GM21528 (cell line): Measurements from ENCODE around the gene GSTM2.

ENCODE experiments used
- ATAC-seq: cut with Tn5 transposase; IDR thresholded peaks from one replicate; pipeline ENCODE4 v1.9.1; 2021; ENCODE audit warnings: mild to moderate bottlenecking, moderate library complexity; ENCODE audit not compliant: unreplicated experiment, low FRiP score

The GSTM2 gene

GRCh38 chr1:109712321-109712864, 44.5 kb downstream of the GSTM2 start:
- no peak for ATAC-seq

DNA sequence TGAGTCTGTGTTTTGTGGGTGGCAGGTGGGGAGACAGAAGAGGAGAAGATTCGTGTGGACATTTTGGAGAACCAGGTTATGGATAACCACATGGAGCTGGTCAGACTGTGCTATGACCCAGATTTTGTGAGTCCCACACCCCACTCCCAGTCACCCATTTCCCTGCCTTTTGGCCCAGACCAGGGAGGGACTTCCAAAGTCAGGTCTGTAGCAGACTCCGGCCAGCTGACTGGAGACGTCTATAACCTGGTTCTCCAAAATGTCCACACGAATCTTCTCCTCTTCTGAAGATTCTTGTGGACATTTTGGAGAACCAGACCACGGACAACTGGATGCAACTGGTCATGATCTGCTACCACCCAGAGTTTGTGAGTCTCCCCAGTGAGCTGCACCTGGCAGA, 45.8 kb downstream of the GSTM2 start:
- ATAC-seq = no peak

DNA sequence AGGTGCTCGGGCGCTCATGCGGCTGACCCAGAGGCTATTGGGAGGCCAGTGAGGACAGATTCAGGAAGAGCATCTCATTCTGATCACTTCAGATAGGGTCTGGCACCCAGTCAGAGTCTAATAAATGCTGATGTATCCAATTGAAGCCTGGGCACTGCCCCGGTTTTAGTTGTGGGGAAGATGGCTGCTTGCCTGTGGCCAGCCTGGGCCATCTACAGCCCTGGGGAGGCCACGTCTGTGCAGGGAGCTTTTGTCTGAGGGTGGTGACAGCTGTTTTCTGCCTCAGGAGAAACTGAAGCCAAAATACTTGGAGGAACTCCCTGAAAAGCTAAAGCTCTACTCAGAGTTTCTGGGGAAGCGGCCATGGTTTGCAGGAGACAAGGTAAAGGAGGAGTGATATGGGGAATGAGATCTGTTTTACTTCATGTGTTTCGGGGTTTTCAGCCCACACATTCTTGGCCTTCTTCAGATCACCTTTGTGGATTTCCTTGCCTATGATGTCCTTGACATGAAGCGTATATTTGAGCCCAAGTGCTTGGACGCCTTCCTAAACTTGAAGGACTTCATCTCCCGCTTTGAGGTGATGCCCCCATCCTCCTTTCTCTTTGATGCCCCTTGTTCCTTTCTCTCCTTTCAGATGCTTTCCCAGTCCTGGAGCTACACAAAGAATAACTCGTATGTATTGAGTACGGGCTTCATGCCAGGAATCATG, 47.0 kb downstream of the GSTM2 start:
- no peak for ATAC-seq

DNA sequence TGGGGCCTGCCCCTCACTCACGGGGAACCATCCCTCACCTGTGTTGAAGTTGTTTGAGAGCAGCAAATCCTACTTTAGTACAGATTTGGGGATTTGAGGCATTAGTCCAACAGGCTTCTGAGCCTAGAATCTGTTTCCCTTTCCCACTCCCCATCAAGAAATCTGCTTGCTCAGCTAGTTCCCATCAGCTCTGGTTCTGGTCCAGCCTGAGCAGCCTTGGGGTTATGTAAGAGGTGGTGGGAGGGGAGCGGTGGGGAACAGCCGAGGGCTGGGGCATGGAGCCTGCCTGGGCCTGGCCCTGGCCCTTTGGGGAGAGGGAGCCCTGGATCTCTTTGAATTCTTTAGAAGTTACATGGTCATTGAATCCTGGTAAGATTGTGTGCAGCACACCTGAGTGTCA, 48.3 kb downstream of the GSTM2 start:
- no peak for ATAC-seq

GRCh38 chr1:109716570-109717090, 48.8 kb downstream of the GSTM2 start:
- no peak for ATAC-seq

GRCh38 chr1:109717729-109718128, 49.9 kb downstream of the GSTM2 start:
- no peak for ATAC-seq

DNA sequence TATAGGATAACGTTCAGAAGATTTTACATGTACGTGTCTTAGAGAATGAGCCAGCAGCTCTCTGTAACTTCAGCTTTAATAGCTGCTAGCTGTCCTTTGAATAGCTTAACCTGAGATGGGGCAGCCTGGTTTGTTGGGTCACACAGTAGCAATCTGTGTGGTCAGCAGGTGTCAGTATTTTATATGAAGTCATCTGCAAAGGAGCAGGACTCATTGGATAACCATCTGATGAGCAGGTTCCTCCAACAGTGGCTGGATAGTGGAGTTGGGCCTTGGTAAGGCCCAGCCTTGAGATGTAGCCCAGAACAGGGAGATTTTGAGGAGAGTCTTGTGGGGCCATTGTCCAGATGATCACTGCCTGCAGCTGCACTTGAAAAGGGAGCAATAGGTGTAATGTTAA, 50.6 kb downstream of the GSTM2 start:
- no peak for ATAC-seq

DNA sequence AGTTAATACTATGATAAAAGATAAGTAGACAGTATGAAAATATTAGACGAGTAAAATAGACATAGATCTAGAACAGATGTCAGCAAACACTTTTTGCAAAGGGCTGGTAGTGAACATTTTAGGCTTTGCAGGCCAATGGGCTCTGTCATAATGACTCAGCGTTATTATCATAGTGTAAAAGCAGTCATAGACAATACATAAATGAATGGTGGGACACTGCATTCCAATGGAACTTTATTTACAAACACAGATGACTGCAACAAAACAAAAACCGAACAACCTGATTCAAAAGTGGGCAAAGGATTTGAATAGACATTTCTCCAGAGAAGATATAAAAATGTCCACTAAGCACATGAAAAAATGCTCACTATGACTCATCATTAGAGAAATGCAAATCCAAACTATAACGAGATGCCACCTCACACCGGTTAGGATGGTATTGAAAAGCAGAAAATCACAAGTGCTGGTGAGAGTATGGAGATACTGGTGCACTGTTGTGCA, 51.5 kb downstream of the GSTM2 start:
- no peak for ATAC-seq

GRCh38 chr1:109721042-109721441, 53.2 kb downstream of the GSTM2 start:
- no peak for ATAC-seq

GRCh38 chr1:109721971-109722370, 54.1 kb downstream of the GSTM2 start:
- ATAC-seq = no peak

GRCh38 chr1:109722908-109723691, 55.2 kb downstream of the GSTM2 start:
- no peak for ATAC-seq
